ENCODE measurements around the gene UCKL1. TPM values are rescaled to one million over a fixed set of nuclear protein-coding genes. Genes with fewer than 3 reads are reported as not detected.

Gene UCKL1
- total RNA-seq, 1 donor from 2014 or later, result 39.3 TPM

DNA sequence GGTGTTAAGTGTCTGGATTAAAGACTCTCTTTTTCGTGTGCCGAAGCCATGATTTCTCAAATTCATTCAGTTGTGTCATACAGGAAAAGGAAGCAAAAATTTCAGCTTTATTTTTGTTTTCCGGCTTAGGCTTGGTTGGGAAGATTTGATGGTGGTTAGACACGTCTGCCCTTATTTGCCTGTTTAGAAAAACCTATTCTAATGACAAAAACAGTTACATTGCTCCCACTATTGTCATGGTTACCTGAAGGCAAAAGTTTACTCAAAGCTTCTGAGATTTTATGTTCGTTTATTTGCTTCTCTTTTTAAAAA is 60.3 kb downstream of the UCKL1 start:
- Mint-ChIP-seq H3K4me3 (peak overlapping the region; percentile 97), H3K4me1 (peaks cover 32% of the 10 kb centered on the region), H3K27me3 (ENCODE audit: low read depth) (peaks cover 3% of the 10 kb centered on the region), H3K36me3 (ENCODE audit: low read depth) (no peaks in the 10 kb centered on the region), H3K27ac (ENCODE audit: unreplicated experiment) (peak overlapping the region; percentile 20), H3K9me3 (no peaks in the 10 kb centered on the region)
- TF ChIP-seq, protein P1, sequence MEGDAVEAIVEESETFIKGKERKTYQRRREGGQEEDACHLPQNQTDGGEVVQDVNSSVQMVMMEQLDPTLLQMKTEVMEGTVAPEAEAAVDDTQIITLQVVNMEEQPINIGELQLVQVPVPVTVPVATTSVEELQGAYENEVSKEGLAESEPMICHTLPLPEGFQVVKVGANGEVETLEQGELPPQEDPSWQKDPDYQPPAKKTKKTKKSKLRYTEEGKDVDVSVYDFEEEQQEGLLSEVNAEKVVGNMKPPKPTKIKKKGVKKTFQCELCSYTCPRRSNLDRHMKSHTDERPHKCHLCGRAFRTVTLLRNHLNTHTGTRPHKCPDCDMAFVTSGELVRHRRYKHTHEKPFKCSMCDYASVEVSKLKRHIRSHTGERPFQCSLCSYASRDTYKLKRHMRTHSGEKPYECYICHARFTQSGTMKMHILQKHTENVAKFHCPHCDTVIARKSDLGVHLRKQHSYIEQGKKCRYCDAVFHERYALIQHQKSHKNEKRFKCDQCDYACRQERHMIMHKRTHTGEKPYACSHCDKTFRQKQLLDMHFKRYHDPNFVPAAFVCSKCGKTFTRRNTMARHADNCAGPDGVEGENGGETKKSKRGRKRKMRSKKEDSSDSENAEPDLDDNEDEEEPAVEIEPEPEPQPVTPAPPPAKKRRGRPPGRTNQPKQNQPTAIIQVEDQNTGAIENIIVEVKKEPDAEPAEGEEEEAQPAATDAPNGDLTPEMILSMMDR (conservative IDR thresholded peaks at IDR 0.05), result no peak
- DNase-seq (ENCODE audit: low read depth, low spot score), result no peak

DNA sequence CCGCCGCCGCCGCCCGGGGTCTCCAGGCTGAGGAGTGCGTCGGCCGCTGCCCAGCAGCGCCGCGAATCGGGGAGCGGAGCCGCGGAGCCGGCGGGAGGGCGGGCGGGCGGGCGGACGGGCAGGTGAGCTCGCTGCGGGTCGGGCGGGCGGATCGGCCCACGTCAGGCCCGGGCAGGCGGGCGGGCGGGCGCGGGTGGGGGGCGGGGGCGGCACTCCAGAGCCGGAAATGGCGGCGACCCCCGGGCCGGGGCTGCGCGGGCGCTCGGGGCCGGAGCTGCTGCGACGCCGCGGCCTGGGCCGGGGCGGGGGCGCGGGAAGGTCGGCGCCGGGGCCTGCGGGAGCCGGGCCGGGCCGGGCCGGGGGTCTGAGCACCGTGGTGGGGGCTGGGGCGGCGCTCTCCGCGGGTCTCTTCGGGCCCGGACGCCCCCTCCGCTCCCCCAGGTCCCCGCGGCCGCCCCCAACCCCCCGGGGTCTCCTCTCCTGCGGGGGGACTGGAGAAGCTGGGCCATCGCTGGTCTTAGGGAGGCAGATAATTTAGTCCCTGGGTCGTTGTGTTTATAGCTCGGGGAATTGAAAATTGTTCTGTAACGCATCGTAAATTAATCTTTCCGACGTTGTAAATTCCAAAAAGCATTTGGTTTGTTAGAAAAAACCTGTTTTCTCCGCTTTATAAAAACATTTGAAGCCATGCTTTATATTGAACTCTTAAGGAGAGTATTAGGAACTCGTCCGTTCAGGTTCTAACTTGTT is 60.8 kb downstream of the UCKL1 start:
- H3K4me3 Mint-ChIP-seq, result peak overlapping the region; percentile 97
- no peak for DNase-seq (ENCODE audit: low read depth, low spot score)
- H3K9me3 Mint-ChIP-seq, result no peaks in the 10 kb centered on the region
- peaks cover 3% of the 10 kb centered on the region for H3K27me3 Mint-ChIP-seq (ENCODE audit: low read depth)
- H3K27ac Mint-ChIP-seq (ENCODE audit: unreplicated experiment), result peak overlapping the region; percentile 20
- TF ChIP-seq, protein P1 (conservative IDR thresholded peaks at IDR 0.05), result no peak
- no peaks in the 10 kb centered on the region for H3K36me3 Mint-ChIP-seq (ENCODE audit: low read depth)
- H3K4me1 Mint-ChIP-seq, result peaks cover 32% of the 10 kb centered on the region

DNA sequence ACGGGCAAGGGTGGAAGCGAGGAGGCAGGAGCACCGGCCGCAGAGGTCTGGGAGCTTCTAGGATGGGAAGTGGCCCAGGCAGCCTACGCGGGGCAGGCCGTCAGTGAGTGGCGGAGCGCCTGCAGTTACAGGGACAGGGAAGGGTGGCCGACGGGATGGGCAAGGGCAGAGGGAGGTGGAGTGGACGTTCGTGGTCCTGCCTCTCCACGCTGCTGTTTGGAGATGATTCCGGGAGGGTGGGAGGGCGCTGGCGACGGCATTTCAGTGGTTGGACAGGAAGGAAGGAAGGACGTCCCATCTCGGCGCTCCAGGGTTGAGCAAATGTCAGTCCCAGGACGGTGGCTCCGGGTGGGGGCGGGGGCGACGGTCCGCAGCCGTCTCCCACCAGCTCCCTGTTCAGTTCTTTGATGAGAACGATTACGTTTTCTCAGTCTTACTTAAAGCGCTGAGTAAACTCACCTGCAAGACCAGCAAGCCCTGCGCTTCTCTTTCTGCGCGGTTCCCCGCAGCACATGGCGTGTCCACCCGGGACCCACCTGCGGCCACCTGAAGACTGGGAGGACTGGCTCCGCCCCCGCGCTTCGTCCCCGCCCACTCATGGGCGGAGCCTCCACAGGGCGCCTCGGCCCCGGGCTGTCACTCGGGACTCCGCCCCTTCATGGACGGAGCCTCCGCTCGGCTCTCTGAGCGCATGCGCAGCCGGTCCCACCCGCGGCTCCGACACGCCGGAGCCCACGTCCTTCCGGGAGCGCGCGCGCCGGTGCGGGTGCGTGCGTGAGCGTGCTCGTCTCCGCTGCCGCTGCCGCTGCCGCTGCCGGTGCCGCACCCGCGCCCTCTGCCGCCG is 61.6 kb downstream of the UCKL1 start, which contains the start of gene DNAJC5:
TSS of gene DNAJC5 (plus strand) at position 769 of the 844 bp plus-strand sequence. CDS start 33,220 bp downstream, outside the sequence.
- H3K27me3 Mint-ChIP-seq (ENCODE audit: low read depth), result peaks cover 3% of the 10 kb centered on the region
- peak within 1 kb of the TSS; percentile 97 for H3K4me3 Mint-ChIP-seq
- H3K9me3 Mint-ChIP-seq, result no peaks in the 10 kb centered on the region
- peaks cover 32% of the 10 kb centered on the region for H3K4me1 Mint-ChIP-seq
- H3K27ac Mint-ChIP-seq (ENCODE audit: unreplicated experiment), result peak within 1 kb of the TSS; percentile 20
- DNase-seq (ENCODE audit: low read depth, low spot score), result peak; percentile 91
- TF ChIP-seq, protein P1 (conservative IDR thresholded peaks at IDR 0.05), result no peak
- no peaks in the 10 kb centered on the region for H3K36me3 Mint-ChIP-seq (ENCODE audit: low read depth)

DNA sequence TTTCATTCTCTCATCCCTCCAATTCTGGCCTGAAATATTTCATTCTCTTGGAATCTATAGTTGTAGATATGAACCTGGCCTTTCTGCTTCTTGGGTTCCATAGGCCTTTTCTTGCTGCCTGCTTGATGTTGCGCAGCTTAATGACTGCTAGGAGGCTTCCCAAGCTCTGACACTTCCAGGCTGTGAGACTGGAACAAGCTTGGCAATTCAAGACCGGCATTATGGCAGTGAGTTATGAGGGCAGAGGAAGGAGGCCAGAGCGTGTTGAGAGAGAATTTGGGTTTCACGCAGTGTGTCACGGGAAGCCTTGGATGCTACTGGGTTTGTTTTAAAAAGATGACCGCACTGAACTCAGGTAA is 62.2 kb downstream of the UCKL1 start:
- Mint-ChIP-seq H3K36me3 (ENCODE audit: low read depth) (no peaks in the 10 kb centered on the region), H3K4me3 (peak overlapping the region; percentile 82), H3K27ac (ENCODE audit: unreplicated experiment) (no peak overlapping the region), H3K9me3 (no peaks in the 10 kb centered on the region), H3K4me1 (peaks cover 29% of the 10 kb centered on the region), H3K27me3 (ENCODE audit: low read depth) (peaks cover 3% of the 10 kb centered on the region)
- DNase-seq (ENCODE audit: low read depth, low spot score), result no peak
- TF ChIP-seq, protein P1 (conservative IDR thresholded peaks at IDR 0.05), result no peak

DNA sequence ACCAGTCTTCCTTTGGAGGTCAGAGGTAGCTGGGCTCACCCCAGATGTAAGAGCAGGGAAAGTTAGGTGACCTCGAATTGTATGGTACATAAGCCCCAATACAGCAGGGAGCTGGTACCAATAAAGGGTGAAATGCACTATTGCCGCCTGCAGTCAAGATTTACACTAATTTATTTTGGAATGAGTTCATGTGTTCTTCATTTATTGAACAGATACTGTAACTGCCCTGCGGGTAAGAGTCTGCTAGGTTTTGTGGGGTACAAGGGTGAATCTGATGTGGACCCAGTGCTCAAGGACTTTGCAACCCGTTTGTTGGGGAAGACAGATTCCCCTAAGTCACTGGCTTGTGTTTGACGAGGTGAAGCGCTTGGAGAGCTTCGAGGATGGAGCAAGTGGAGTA is 63.8 kb downstream of the UCKL1 start:
- TF ChIP-seq, protein P1 (conservative IDR thresholded peaks at IDR 0.05), result no peak
- no peaks in the 10 kb centered on the region for H3K36me3 Mint-ChIP-seq (ENCODE audit: low read depth)
- peaks cover 20% of the 10 kb centered on the region for H3K4me1 Mint-ChIP-seq
- DNase-seq (ENCODE audit: low read depth, low spot score), result no peak
- H3K4me3 Mint-ChIP-seq, result peak overlapping the region; percentile 64
- H3K9me3 Mint-ChIP-seq, result no peaks in the 10 kb centered on the region
- H3K27ac Mint-ChIP-seq (ENCODE audit: unreplicated experiment), result no peak overlapping the region
- peaks cover 3% of the 10 kb centered on the region for H3K27me3 Mint-ChIP-seq (ENCODE audit: low read depth)
